K562 (cell line): ENCODE data around the gene SHISAL1. TPM values are rescaled to one million over a fixed set of nuclear protein-coding genes. Genes with fewer than 3 reads are reported as not detected.

Experiments used
- ATAC-seq: fragments of 200-7000 bp; cut with Tn5 transposase; 3 replicates; pipeline ENCODE4 v1.9.1; 2020; ENCODE audit warnings: moderate library complexity
- BruUV-seq: library from RNA; stranded (reverse); fragments of 400-500 nt; replicated peaks from 2 replicates; lab custom pipeline; 2021; lab: Mats Ljungman, UMichigan
- CTCF ChIA-PET: fragments of 300-600 bp; formaldehyde crosslinking; extraction: SDS; loops from one replicate; lab custom pipeline; 2021; ENCODE audit warnings: low intra/inter-chr PET ratio; lab: Yijun Ruan, JAX
- POLR2A ChIA-PET: fragments of 300-600, 350-650 bp; sonication (Branson Sonifier 250); formaldehyde crosslinking; extraction: SDS; loops from one replicate; lab custom pipeline; 2021; ENCODE audit warnings: antibody characterized with exemption, inconsistent platforms; lab: Yijun Ruan, JAX
- DNase-seq, 4 experiments: peaks; one replicate each; pipeline versions ENCODE4 v3.0.0 to v3.0.0-alpha.2; 2011 to 2018; ENCODE audit warnings: low spot score in 3 of 4, mixed read lengths in 3 of 4; ENCODE audit errors: extremely low read depth in 1 of 4
- FAIRE-seq: peaks from 2 replicates; lab custom pipeline; 2011; peaks lifted over from hg19 to GRCh38; lab: Jason Lieb, UNC
- H2AFZ ChIP-seq: 2 replicates; pipeline ENCODE4 v1.6.0; 2011; ENCODE audit warnings: low read depth, low read length, control low read depth, inconsistent platforms
- H3K27ac ChIP-seq: fragments of 200-600 bp; 3 replicates; pipeline ENCODE4 v1.8.0; 2011; ENCODE audit warnings: low read depth, mild to moderate bottlenecking, control low read depth, inconsistent platforms, low read length, moderate library complexity, mixed read lengths; ENCODE audit errors: extremely low read depth
- H3K27me3 ChIP-seq, 2 experiments: fragments of 300-600 bp in 1 of 2; 2 replicates in 1 of 2; 3 replicates in 1 of 2; pipeline versions ENCODE4 v1.6.0 to v1.8.0; 2011; ENCODE audit warnings: inconsistent platforms in 2 of 2, low read length in 2 of 2, mild to moderate bottlenecking in 1 of 2, mixed read lengths in 1 of 2, moderate library complexity in 1 of 2; ENCODE audit not compliant: control insufficient read depth in 2 of 2, insufficient read depth in 2 of 2
- H3K36me3 ChIP-seq: fragments of 300-600 bp; 3 replicates; pipeline ENCODE4 v1.8.0; 2011; ENCODE audit warnings: mild to moderate bottlenecking, low read length, inconsistent platforms; ENCODE audit not compliant: control insufficient read depth, insufficient read depth
- H3K4me1 ChIP-seq, 2 experiments: fragments of 200-600 bp in 1 of 2; replicated peaks in 1 of 2; 2 replicates in 1 of 2; 3 replicates in 1 of 2; pipeline versions ENCODE4 v1.5.1 to v1.8.0; 2011; ENCODE audit warnings: inconsistent platforms in 2 of 2, low read length in 2 of 2, mild to moderate bottlenecking in 1 of 2, mixed read lengths in 1 of 2, moderate library complexity in 1 of 2; ENCODE audit not compliant: control insufficient read depth in 2 of 2, insufficient read depth in 2 of 2
- H3K4me2 ChIP-seq: 2 replicates; pipeline ENCODE4 v1.6.1; 2011; ENCODE audit warnings: low read length, control low read depth, inconsistent platforms, mixed read lengths; ENCODE audit not compliant: insufficient read depth
- H3K4me3 ChIP-seq: fragments of 200-600 bp; sonication (generic), shearing (Covaris generic); 2 replicates; pipeline ENCODE4 v1.5.1; 2016; ENCODE audit warnings: control low read depth, inconsistent platforms
- H3K79me2 ChIP-seq: fragments of 200-600 bp; 3 replicates; pipeline ENCODE4 v1.8.0; 2011; ENCODE audit warnings: low read length, inconsistent platforms; ENCODE audit not compliant: control insufficient read depth, insufficient read depth
- H3K9ac ChIP-seq, 2 experiments: 2 replicates each; pipeline versions ENCODE4 v1.6.0 to v1.6.1; 2011; ENCODE audit warnings: low read depth in 2 of 2, low read length in 2 of 2, control low read depth in 1 of 2, inconsistent platforms in 1 of 2, mild to moderate bottlenecking in 1 of 2, mixed read lengths in 1 of 2; ENCODE audit not compliant: insufficient read depth in 1 of 2
- H3K9me1 ChIP-seq: one replicate; pipeline ENCODE4 v1.6.0; 2011; ENCODE audit warnings: inconsistent platforms, mild to moderate bottlenecking, low read length, moderate library complexity; ENCODE audit not compliant: control insufficient read depth, insufficient read depth
- H3K9me3 ChIP-seq: replicated peaks from 2 replicates; pipeline ENCODE4 v1.5.1; 2011; ENCODE audit warnings: low read depth, low read length, inconsistent platforms; ENCODE audit not compliant: control insufficient read depth, insufficient read depth
- H4K20me1 ChIP-seq: replicated peaks from 2 replicates; pipeline ENCODE4 v1.6.1; 2011; ENCODE audit warnings: low read length, inconsistent platforms, mixed read lengths; ENCODE audit not compliant: control insufficient read depth, insufficient read depth
- BDP1 ChIP-seq: IDR thresholded peaks from 3 replicates; pipeline ENCODE4 v1.6.1; 2011; ENCODE audit not compliant: insufficient read length, insufficient read depth
- C11orf30 ChIP-seq: fragments of 450-650 bp; IDR thresholded peaks from 2 replicates; pipeline ENCODE4 v1.6.1; 2016; ENCODE audit warnings: low read depth, mild to moderate bottlenecking
- CCAR2 ChIP-seq: fragments of 200-400 bp; formaldehyde crosslinking; IDR thresholded peaks from 2 replicates; pipeline ENCODE4 v1.6.1; 2017; ENCODE audit warnings: mild to moderate bottlenecking, low read depth, low read length
- ELF2 ChIP-seq: fragments of 250-450 bp; sonication (Bioruptor Pico); IDR thresholded peaks from 2 replicates; pipeline ENCODE4 v1.5.0; 2021; ENCODE audit warnings: mild to moderate bottlenecking
- ETV6 ChIP-seq, 3 experiments: fragments of 150-350 bp in 1 of 3; sonication (generic) in 1 of 3; formaldehyde crosslinking in 1 of 3; IDR thresholded peaks; 2 replicates each; pipeline versions ENCODE4 v1.6.1 to v1.8.0; 2014 to 2022; ENCODE audit warnings: borderline replicate concordance in 2 of 3, low read depth in 2 of 3, antibody characterized with exemption in 1 of 3, low read length in 1 of 3, mild to moderate bottlenecking in 1 of 3, missing genetic modification reagents in 1 of 3
- MAFF ChIP-seq: IDR thresholded peaks from 2 replicates; pipeline ENCODE4 v1.6.1; 2012; ENCODE audit warnings: low read length, improper control_type of control experiment
- MAFG ChIP-seq: fragments of 450-650 bp; conservative IDR thresholded peaks from 2 replicates; pipeline ENCODE4 v1.6.1; 2016; ENCODE audit warnings: missing genetic modification characterization, missing compliant biosample characterization
- MAFK ChIP-seq: IDR thresholded peaks from 2 replicates; pipeline ENCODE4 v1.6.1; 2011; ENCODE audit warnings: low read length, improper control_type of control experiment
- MLLT1 ChIP-seq, 2 experiments: fragments of 450-650 bp; IDR thresholded peaks; 2 replicates each; pipeline ENCODE4 v1.6.1; 2016
- MYBL2 ChIP-seq, 2 experiments: fragments of 450-650 bp in 1 of 2; sonication (generic) in 1 of 2; formaldehyde crosslinking in 1 of 2; IDR thresholded peaks; 2 replicates each; pipeline versions ENCODE4 v1.6.1 to v1.8.1; 2017 to 2022; ENCODE audit warnings: borderline replicate concordance in 1 of 2, inconsistent platforms in 1 of 2, low read depth in 1 of 2, mild to moderate bottlenecking in 1 of 2, missing genetic modification reagents in 1 of 2, moderate library complexity in 1 of 2
- NFIC ChIP-seq: fragments of 450-650 bp; IDR thresholded peaks from 2 replicates; pipeline ENCODE4 v1.6.1; 2017; ENCODE audit warnings: mild to moderate bottlenecking, inconsistent platforms
- RBM39 ChIP-seq: fragments of 200-400 bp; formaldehyde crosslinking; optimal IDR thresholded peaks from 2 replicates; pipeline ENCODE3; 2018; ENCODE audit warnings: low read depth, low read length
- SFPQ ChIP-seq: fragments of 200-400 bp; formaldehyde crosslinking; IDR thresholded peaks from 2 replicates; pipeline ENCODE4 v1.6.1; 2017; ENCODE audit warnings: mild to moderate bottlenecking, low read depth, low read length, moderate library complexity
- SMC3 ChIP-seq: conservative IDR thresholded peaks from 2 replicates; pipeline ENCODE4 v1.6.1; 2011; ENCODE audit warnings: low read depth, low read length, improper control_type of control experiment; ENCODE audit not compliant: insufficient read depth
- WHSC1 ChIP-seq: IDR thresholded peaks from one replicate; pipeline ENCODE4 v1.6.1; 2012; ENCODE audit warnings: low read length, control low read depth, inconsistent platforms
- ZBTB8A ChIP-seq: fragments of 450-650 bp; IDR thresholded peaks from 2 replicates; pipeline ENCODE4 v1.6.1; 2018; ENCODE audit warnings: mild to moderate bottlenecking, moderate library complexity; ENCODE audit not compliant: partially characterized antibody
- ZNF316 ChIP-seq: fragments of 450-650 bp; IDR thresholded peaks from 2 replicates; pipeline ENCODE4 v1.6.1; 2016
- ZNF444 ChIP-seq: fragments of 250-450 bp; sonication (Bioruptor Pico); IDR thresholded peaks from 2 replicates; pipeline ENCODE4 v1.4.0; 2020; ENCODE audit warnings: mild to moderate bottlenecking, moderate library complexity
- ZNF583 ChIP-seq: fragments of 250-450 bp; sonication (Bioruptor Pico); IDR thresholded peaks from 2 replicates; pipeline ENCODE4 v1.4.0; 2020
- ZSCAN29 ChIP-seq: fragments of 450-650 bp; IDR thresholded peaks from 2 replicates; pipeline ENCODE4 v1.6.1; 2017
- WGBS: fragments of 100-300 bp; shearing (Covaris generic); methylation state at CpG from one replicate; pipeline ENCODE4 v1.1.6; 2016; ENCODE audit warnings: low coverage, mixed read lengths; ENCODE audit not compliant: insufficient coverage; ENCODE audit errors: missing lambda C conversion rate; 5-methylcytosine and 5-hydroxymethylcytosine counted together
- in situ Hi-C: fragments of 300-500 bp; cut with MboI; formaldehyde crosslinking; loops from 4 replicates; pipeline ENCODE4 v1.15.0; 2018; ENCODE audit warnings: inconsistent platforms, mixed read lengths
- intact Hi-C: fragments of 100-400 bp; cut with micrococcal nuclease; formaldehyde crosslinking; loops from 2 replicates; pipeline ENCODE4 v1.14.2; 2022
- polyA plus RNA-seq, 8 experiments: library from polyadenylated mRNA; depleted of rRNA in 4 of 8; stranded (reverse) in 5 of 8; unstranded in 3 of 8; fragments of >200 nt; fragmentation: Nextera tagmentation in 2 of 8; fragmentation: Illumina TruSeq in 1 of 8; extraction: Ambion mirVana in 2 of 8; extraction: Trizol in 1 of 8; gene quantifications; 2 replicates each; pipeline versions ENCODE4 v1.2.1 to v1.2.3, GENCODE V29; 2011 to 2014; ENCODE audit warnings: inconsistent platforms in 1 of 8, missing spikeins in 1 of 8
- total RNA-seq, 7 experiments: library from RNA; depleted of rRNA in 6 of 7; stranded (reverse); fragments of >200 nt in 6 of 7; fragmentation: Illumina TruSeq in 2 of 7; extraction: Trizol in 2 of 7; gene quantifications; 2 replicates each; pipeline versions ENCODE4 v1.2.1 to v1.2.3, GENCODE V29; 2011 to 2021; ENCODE audit warnings: low replicate concordance in 1 of 7

Gene SHISAL1
- total and polyA plus RNA-seq, 9 of the 15 experiments (the other 6 are each of a cell fraction or from before 2014, with no cell fraction given): not detected

- TF ChIP-seq ZNF583 (no peak), ZSCAN29 (no peak), ELF2 (CRISPR knock-in tag) (no peak), SFPQ (no peak), MYBL2 (IDR thresholded peaks at IDR 0.05; ENCODE audit: low read depth) (no peak), MYBL2 (CRISPR knock-in tag; IDR thresholded peaks at IDR 0.05; ENCODE audit: borderline replicate concordance) (no peak), MAFF (peak; percentile 80), ZBTB8A (no peak), NFIC (0 out of 2 replicates have a peak, but pooled peaks have one; percentile 17), MLLT1 (IDR thresholded peaks at IDR 0.05) (no peak), MAFK (peak; percentile 89), SMC3 (no peak), ETV6 (IDR thresholded peaks at IDR 0.05; ENCODE audit: borderline replicate concordance in 1 of 2, low read depth in 2 of 2, low read length in 1 of 2) (no peak), ETV6 (CRISPR knock-in tag; IDR thresholded peaks at IDR 0.05; ENCODE audit: borderline replicate concordance) (no peak), WHSC1 (no peak), ZNF444 (no peak), RBM39 (no peak), MAFG (tag) (peak; percentile 82), ZNF316 (peak; percentile 82), C11orf30 (peak; percentile 80), BDP1 (no peak), CCAR2 (no peak)
- DNase-seq: no peak
- in situ Hi-C loops: no loop called here
Measured at GRCh38 chr22:44351685-44352377, 39.1 kb upstream of the SHISAL1 start.

More at GRCh38 chr22:44351685-44352377, 39.1 kb upstream of the SHISAL1 start:
- H3K9me1 ChIP-seq: no peaks in the 10 kb centered on the region
- H3K27ac ChIP-seq: no peak overlapping the region
- ATAC-seq (no peak), FAIRE-seq (no peak)
- H4K20me1 ChIP-seq: no peaks in the 10 kb centered on the region
- H3K9ac ChIP-seq: no peak overlapping the region
- peaks cover 0 to 5% of the 10 kb centered on the region in 2 experiments; a peak in 1 of 5 replicates for H3K27me3 ChIP-seq
- H3K4me2 ChIP-seq: no peak overlapping the region
- no peaks in the 10 kb centered on the region for H3K36me3 ChIP-seq
- 4% methylated on average over 9 of the region's 11 CpGs for WGBS
- no peaks in the 10 kb centered on the region for H3K9me3 ChIP-seq
- no peak overlapping the region for H3K4me3 ChIP-seq
- no peaks in the 10 kb centered on the region for H3K79me2 ChIP-seq
- H3K4me1 ChIP-seq: no peaks in the 10 kb centered on the region
- intact Hi-C loops: no loop called here
- BruUV-seq: no TSS peak
- ChIA-PET CTCF (no interaction called here), POLR2A (no interaction called here)
- H2AFZ ChIP-seq: no peak overlapping the region
